DMS153 (cell line): ENCODE data around the gene COX19.
A peak's percentile ranks its signal among the peaks of the same experiment; 100 is the strongest.

Experiments used
- DNase-seq: peaks from one replicate; lab custom pipeline; 2025; lab: John Stamatoyannopoulos, UW

COX19 gene

DNA sequence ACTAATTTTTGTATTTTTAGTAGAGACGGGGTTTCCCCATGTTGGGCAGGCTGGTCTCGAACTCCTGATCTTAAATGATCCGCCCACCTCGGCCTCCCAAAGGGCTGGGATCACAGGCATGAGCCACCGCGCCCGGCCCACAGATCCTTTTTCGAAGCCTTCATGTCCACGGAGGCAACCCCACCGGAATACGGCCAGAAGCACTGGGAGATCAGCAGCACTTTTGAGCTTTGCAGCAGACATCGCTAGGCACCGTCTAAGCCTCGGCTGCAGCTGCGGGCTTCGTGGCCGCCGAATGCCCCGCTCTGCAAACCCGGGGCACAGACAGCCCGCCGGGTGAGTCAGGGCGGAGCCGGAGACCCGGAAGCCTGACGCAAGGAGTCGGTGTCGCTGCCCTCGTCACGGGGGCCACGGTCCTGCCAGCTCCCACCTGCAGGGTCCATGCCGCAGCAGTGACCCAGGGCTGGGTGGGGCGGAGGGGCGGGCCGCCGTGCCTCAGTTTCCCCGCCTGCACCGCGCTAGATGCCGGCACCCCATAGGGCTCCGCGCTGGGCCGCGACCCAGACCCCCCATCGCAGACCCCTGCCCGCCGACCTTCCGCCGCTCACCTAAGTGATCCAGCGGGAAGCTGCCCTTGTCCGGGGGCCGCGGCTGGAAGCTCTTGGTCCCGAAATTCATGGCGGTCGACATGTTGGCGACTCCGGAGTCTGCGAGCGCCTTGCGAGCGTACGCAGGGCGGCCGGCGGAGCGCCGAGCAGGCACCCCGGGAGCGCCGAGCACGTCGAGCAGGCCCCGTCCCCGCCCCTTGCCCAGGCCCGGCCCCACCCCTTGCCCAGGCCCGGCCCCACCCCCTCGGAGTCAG is at the start of gene COX19:
Gene COX19 (minus strand): TSS at position 730 of the 862 bp plus-strand sequence. CDS start 40 bp downstream, at position 690.
- peak; percentile 77 for DNase-seq

DNA sequence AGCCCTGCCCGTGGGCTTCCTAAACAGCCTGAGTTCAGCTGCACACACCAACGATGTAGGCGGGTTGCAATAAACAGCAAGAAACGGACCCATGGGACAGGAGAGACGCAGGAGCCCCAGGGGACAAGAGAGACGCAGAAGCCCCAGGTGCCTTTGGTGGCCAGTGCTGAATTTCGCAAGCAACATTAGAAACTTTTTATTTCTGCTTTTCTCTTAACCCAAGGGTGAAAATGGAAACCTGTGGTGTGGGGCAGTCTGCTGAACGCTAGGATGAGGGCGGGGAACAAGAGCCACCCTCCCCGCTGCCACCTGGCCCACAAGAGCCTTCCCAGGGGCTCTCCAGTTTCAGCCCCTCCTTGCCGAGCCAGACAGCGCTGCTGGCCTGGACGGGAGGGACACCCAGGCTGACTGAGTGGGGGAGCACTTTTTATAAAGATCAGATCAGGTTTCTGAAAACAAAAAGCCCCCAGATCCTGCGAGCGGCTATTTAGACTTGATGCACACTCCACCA is 49.0 kb upstream of the COX19 start:
- DNase-seq, result no peak

GRCh38 chr7:1022801-1023465 is 47.6 kb upstream of the COX19 start:
- no peak for DNase-seq

GRCh38 chr7:1022356-1022755 is 47.0 kb upstream of the COX19 start:
- DNase-seq, result no peak

GRCh38 chr7:1021931-1022330 is 46.6 kb upstream of the COX19 start:
- DNase-seq, result no peak

DNA sequence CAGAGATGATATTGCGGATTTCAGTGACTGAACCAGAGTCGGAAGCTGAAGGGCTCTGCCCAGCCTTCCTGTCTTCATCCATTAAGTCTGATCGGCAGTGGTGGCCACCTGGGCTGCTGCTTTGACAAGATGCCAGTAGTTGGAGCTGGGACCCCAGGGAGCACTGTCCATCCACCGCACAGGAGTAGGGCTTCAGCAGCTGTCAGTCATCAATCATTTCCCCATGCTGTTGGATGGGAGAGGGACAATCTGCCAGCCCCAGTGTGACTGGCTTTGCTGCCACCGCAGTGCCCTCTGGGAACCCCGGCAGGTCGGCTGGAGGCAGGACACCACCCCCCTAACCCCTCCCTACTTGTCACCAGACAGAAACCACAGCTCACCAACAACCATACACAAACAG is 46.0 kb upstream of the COX19 start:
- DNase-seq, result no peak

GRCh38 chr7:1020849-1021251 is 45.5 kb upstream of the COX19 start:
- DNase-seq, result no peak

DNA sequence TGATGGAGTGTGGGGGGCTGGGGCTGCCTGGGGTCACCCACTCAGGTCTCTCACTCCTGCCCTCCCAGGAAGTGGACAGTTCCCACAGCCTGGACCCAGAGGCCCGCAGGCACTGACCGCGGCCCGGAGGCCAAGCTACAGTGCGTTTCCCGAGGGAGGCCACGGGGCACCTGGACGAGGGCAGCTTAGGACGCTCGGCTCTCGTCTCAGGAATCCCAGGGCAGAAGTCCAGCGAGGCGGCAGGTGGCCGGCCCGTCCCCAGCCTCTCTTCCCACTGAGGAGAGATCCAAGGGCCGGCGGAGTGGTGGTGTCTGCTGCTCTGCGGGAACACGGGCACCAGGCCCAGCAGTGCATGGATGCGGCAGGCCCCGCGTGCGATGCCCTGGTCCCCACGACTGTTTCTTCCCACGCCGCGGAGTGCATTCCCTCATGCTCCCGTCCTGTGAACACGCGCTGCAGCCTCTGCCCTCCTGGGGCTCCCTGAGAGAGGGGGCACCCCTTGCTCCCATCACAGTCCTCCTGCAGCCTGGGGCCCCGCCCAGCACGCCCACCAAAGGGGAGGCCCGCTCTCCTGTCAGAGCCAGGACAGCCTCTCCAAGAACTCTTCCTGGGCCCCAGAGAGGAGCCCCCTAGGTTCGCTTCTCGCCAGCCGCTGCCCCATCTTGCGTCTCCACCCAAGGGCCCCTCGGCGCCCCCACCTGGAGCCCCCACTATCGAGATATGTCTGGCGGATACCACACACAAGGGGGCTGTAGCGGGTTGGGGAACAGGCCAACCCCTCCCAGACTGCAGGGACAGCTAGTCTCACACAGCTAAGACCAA is 44.7 kb upstream of the COX19 start:
- DNase-seq, result no peak

- DNase-seq, result no peak
Observed at GRCh38 chr7:1019255-1019785, 44.0 kb upstream of the COX19 start.

DNA sequence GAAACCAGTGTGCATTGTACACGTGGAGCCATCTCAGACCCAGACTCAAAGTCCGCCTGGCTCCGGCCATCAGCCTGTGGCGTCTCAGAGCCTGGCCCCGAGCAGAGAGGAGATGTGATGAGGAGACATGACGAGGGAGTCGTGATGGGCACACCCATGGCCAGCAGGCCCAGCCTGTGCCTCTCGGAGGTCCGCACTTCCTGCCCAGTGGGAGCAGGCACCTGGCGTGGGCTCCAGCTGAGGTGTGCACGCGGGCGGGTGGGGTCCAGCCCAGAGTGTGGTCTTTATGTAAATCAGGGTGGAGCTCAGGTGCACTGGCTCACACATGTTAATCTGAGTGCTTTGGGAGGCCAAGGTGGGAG is 43.0 kb upstream of the COX19 start:
- no peak for DNase-seq

GRCh38 chr7:1017586-1018333 is 42.4 kb upstream of the COX19 start:
- no peak for DNase-seq

DNA sequence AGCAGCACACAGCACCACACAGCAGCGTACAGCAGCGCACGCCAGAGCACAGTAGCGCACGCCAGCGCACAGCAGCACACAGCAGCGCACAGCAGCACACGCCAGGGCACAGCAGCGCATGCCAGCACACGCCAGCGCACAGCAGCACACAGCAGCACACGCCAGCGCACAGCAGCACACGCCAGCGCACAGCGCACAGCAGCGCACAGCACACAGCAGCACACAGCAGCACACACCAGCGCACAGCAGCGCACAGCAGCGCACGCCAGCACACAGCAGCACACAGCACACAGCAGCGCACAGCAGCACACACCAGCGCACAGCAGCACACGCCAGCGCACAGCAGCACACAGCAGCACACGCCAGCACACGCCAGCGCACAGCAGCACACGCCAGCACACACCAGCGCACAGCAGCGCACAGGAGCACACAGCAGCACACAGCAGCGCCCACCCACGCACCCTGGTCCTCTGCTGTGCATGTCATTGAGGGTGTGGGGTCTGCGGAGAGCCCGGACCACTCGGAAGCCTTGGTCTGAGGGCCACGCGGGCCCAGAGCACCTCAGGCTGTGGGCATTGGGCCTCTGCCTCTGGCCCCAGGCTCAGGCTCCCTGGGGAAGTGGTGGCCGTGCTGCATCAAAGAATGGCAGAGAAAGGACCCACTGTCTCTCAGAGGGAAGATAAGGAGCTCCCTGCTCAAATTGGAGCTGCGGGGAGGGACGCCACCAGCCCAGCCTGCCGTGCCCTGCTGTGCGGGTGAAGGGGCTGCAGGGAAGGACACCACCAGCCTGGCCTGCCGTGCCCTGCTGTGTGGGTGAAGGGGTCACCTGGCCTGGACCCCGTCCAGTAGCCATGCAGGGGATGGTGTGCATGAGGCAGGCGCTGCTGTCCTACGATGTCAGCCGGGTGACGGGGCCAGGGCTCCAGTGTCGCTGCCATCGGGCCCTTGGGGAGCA is 41.5 kb upstream of the COX19 start:
- no peak for DNase-seq

DNA sequence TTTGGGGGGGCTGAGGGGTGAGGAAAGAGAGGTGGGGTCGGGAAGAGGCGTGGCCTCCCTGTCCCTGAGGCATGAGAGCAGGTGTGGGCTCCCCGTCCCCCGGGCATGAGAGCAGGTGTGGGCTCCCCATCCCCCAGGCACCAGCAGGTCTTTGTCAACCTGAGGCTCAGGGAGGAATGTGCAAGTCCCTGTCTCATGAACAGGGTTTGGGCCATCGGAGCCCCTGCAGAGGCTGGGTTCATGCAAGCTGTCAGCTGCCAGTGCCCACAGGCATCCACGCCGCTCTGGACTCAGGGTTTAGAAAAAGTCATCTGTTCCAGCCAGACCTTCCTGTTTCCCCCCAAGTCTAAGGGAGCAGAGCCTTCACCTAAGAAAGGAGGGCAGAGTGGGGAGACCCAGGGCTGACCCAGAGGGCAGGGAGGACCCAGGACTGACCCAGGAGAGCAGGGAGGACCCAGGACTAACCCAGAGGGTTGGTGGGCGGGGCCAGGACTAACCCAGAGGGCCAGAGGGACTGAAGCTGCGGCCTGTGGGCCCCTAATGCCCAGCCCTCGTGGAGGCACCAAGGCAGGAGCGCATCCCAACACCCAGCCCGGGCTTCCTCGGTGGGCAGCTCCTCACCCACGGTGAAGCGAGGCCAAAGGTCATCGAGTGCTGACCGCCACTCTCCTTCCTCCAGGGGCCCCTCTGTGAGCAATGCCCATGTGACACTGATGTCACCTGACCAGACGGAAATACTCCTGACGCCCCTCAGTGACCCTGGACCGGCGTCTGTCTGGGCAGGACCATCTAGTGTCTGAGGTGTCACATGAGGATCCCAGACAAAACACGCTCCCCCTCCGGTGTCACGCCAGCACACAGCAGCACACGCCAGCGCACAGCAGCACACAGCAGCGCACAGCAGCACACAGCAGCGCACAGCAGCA is 40.1 kb upstream of the COX19 start:
- DNase-seq, result no peak

DNA sequence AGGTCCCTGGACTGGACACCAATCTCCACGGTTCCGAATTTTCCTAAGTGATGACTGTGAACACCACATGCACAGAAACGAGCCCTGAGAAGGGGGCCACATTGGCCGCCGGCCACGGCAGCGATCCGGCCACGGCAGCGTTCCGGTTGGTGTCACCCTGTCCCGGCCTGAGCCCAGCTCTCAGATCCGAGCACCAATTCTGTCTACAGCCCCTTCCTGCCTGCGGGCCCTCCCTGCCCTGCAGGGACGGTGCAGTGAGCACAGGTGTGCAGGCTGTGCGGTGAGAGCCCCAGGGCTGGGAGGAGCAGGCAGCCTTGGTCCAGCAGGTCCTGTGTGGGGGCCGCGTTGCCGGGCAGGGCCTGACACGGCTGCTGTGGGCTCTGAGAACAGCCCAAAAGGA is 39.3 kb upstream of the COX19 start:
- DNase-seq, result no peak

DNA sequence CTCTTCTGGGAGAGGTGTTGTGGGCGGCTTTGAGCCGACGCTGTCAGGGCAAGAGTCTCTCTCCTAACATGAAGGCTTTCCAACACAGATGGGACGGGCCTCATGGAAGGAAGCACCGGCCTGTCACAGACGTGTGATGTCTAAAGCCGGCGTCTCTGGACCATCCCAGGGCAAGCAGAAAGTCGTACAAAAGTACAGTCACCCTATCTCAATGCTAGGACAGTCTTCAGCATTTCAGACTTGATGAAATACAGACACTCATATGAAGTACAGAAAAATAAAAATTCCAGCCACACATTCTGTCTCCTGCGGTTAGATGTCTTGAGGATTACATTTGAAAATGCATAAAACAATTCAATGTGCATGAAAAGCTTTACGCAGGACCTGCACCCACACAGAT is 38.2 kb upstream of the COX19 start:
- DNase-seq, result no peak

- no peak for DNase-seq
Observed at GRCh38 chr7:1012716-1013095, 37.4 kb upstream of the COX19 start.

DNA sequence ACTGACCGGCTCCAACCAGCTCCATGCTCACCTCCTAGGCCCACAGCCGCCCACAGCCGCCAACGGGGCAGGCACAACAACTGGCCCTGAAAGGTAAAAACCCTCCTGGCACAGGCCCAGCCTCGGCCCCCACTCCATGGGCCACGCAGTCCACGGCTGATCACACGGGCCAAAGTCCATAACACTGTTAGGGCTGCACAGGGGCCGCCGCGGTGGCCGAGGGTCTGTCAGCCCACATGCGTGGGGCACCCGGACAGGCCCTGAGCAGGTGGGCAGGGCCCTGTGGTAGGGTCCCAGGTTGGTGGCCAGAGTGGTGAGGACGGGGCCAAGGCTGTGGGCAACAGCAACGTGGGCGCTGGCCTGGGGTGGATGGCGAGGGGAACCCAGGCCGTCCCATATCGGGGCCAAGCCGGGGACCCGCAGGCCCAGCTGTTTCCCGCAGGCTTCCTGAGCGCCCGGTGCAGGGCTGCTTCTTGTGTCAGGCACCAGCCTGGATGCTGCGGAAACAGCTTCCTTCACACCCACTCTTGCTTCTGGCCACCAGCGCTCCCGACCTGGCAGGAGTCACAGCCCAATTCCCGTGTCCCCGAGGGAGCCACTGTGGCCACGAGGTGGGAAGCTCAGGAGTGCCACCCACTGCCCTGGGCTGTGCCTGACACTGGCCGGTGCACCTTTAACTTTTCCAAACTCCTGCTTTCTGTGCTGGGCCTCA is 36.8 kb upstream of the COX19 start:
- no peak for DNase-seq

- no peak for DNase-seq
Observed at GRCh38 chr7:1011297-1012003, 36.1 kb upstream of the COX19 start.
